Measurements from ENCODE around the gene BRD9.

GRCh38 chr5:893137-893506 is 521 bp upstream of the BRD9 start:
- no peak for TF ChIP-seq ZFP36 (IDR thresholded peaks at IDR 0.05; ENCODE audit: borderline replicate concordance, partially characterized antibody)
- TF ChIP-seq PHF8 (IDR thresholded peaks at IDR 0.05; ENCODE audit: borderline replicate concordance, low read depth): no peak
- TF ChIP-seq CTCF (IDR thresholded peaks at IDR 0.05): no peak
- no peak for TF ChIP-seq SMC3 (IDR thresholded peaks at IDR 0.05)
- no peak for TF ChIP-seq MAZ (IDR thresholded peaks at IDR 0.05; ENCODE audit: borderline replicate concordance, low read depth, low read length)
- TF ChIP-seq CHD2 (IDR thresholded peaks at IDR 0.05; ENCODE audit: low read length, partially characterized antibody): no peak
- TF ChIP-seq RAD21 (conservative IDR thresholded peaks at IDR 0.05 in 1 of 2, IDR thresholded peaks at IDR 0.05 in 1 of 2): no peak
- no peak for TF ChIP-seq RFX5 (IDR thresholded peaks at IDR 0.05)
- TF ChIP-seq PBX3 (IDR thresholded peaks at IDR 0.05): no peak
- TF ChIP-seq POLR2A (IDR thresholded peaks at IDR 0.05; ENCODE audit: low read length): no peak
- TF ChIP-seq EP300 (IDR thresholded peaks at IDR 0.05): no peak
- no peak for TF ChIP-seq SREBF2 (IDR thresholded peaks at IDR 0.05)
- no peak for TF ChIP-seq ZC3H11A (IDR thresholded peaks at IDR 0.05)
